ENCODE measurements around the gene CHST11.

CHST11 gene

DNA sequence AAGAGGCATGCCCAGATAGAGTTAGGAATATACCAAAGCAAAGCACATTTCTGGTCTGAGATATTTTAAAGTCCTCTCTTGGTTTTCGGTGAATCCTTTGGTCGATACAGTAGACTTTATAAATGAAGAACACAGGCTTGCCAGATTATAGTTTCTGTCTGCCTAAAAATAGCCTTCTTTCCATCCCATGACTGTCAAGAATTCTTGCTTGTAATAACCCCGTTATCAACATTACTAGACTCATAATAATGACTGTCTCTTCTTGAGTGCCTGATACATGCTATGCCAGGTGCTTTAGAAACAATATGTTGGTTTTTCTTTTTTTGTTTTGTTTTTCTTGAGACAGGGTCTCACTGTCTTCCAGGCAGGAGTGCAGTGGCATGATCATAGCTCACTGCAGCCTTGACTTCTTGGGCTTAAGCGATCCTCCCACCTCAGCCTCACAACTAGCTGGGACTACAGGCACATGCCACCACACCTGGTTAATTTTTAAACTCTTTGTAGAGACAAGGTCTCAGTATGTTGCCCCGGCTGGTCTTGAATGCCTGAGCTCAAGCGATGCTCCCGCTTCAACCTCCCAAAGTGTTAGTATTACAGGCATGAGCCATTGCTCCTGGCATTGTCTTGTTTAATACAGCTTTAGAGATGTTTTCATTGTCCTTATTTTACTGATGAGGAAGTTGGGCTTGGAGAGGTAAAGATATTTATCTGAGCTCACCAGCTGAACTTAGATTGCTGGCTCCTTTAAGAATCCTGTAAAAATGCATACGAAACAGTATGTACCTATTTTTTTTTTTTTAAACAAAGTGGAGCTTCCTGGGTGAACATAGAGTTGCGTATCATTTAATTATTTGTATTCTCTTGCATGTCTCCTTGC lies 30.4 kb downstream of the CHST11 start:
- H3K27me3 Mint-ChIP-seq, result no peaks in the 10 kb centered on the region
- CTCF ChIA-PET, result interaction anchor here (1.5 kb wide), 1 partner anchor 27 kb away, joined by 3 read pairs; no protein-coding TSS in a partner anchor
- H3K4me3 Mint-ChIP-seq, result no peak overlapping the region
- no peak for DNase-seq
- H3K36me3 Mint-ChIP-seq, result peaks cover 53% of the 10 kb centered on the region
- H3K4me1 Mint-ChIP-seq, result peaks cover 91% of the 10 kb centered on the region
- peak overlapping the region; percentile 56 for H3K27ac Mint-ChIP-seq
- no peaks in the 10 kb centered on the region for H3K9me3 Mint-ChIP-seq

- Mint-ChIP-seq H3K27me3 (no peaks in the 10 kb centered on the region), H3K27ac (no peak overlapping the region), H3K4me3 (no peak overlapping the region), H3K9me3 (no peaks in the 10 kb centered on the region), H3K36me3 (peaks cover 52% of the 10 kb centered on the region), H3K4me1 (peaks cover 89% of the 10 kb centered on the region)
- no peak for DNase-seq
- CTCF ChIA-PET, result interaction anchor here (1.5 kb wide), 1 partner anchor 29 kb away, joined by 3 read pairs; no protein-coding TSS in a partner anchor
These were observed 31.6 kb downstream of the CHST11 start for GRCh38 chr12:104488374-104488773.

DNA sequence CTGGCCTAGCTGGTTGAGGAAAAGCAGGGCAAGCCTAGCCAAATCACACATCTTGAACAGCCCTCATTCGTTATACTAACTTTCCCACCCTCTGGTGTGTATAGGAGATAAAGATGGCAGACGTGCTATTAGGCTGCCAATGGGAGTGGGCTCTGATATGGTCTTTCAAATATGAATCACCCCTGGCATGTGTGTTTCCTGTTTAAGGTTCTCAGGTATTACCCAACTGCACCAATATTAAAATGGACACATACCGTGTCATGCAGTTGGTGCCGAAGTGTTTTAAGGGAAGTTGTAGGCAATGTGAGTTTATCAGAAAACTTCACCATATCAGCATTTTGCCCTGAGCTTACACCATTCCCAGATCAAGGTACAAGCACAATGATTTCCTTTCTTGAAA lies 33.4 kb downstream of the CHST11 start:
- DNase-seq, result no peak
- Mint-ChIP-seq H3K4me1 (peaks cover 89% of the 10 kb centered on the region), H3K9me3 (no peaks in the 10 kb centered on the region), H3K27me3 (no peaks in the 10 kb centered on the region), H3K4me3 (no peak overlapping the region), H3K36me3 (peaks cover 48% of the 10 kb centered on the region), H3K27ac (no peak overlapping the region)
- CTCF ChIA-PET, result interaction anchor here (0.9 kb wide), 1 partner anchor 30 kb away, joined by 3 read pairs; no protein-coding TSS in a partner anchor

DNA sequence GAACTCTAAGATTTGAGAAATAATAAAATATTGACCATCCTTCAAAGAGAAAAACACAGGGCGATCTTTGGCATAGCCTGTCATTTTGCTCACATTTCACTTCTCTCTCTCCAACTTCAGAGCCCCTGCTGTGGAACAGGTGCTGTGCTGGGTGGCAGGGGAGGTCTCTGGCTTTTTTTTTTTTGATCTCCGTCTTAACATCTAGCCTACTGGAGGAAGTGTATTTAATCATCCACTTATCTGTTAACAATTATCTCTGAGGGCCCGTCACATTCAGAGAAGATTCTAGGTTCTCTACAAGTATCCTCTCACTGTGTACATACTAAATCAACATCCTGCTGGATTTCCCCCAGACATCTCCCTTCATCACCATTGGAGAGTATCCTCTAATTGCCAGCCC lies 34.1 kb downstream of the CHST11 start:
- Mint-ChIP-seq H3K36me3 (peaks cover 49% of the 10 kb centered on the region), H3K9me3 (no peaks in the 10 kb centered on the region), H3K27ac (no peak overlapping the region), H3K27me3 (no peaks in the 10 kb centered on the region), H3K4me3 (no peak overlapping the region), H3K4me1 (peaks cover 86% of the 10 kb centered on the region)
- CTCF ChIA-PET, result interaction anchor here (0.9 kb wide), 1 partner anchor 31 kb away, joined by 3 read pairs; no protein-coding TSS in a partner anchor
- no peak for DNase-seq

GRCh38 chr12:104493496-104493895 lies 36.7 kb downstream of the CHST11 start:
- Mint-ChIP-seq H3K27ac (peak overlapping the region; percentile 92), H3K36me3 (peaks cover 44% of the 10 kb centered on the region), H3K4me3 (no peak overlapping the region), H3K27me3 (no peaks in the 10 kb centered on the region), H3K4me1 (peaks cover 85% of the 10 kb centered on the region), H3K9me3 (no peaks in the 10 kb centered on the region)
- no peak for DNase-seq
- CTCF ChIA-PET, result no interaction called here

DNA sequence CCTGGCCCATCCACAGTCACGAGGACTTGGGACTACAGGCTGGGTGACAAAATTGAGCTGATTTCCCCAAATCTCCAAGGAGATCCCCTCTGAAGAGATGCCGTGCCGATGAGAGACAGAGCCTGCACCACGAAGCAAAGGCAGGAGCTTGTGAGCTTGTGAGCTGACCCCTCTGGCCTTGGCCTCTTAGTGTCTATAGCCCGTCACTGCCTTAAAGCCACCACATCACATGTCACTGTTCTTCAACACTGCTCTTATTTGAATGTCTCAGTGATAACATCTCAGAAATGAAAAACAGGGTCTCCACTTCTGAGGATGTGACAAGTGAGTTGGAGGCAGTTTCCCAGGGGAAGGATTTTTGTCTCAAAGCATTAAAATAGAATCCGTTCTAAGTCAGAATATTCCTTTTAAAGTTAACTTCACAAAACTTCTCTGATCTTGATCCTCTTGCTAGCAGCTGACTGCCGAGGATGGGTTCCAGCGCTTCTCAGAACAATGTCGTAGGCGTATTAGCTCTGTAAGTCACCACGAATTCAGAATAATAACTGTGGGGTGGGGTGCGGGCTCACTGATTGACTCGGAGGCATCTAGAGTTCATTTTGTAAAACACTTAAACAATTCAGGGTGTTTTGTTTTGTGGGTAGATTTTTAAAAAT lies 37.5 kb downstream of the CHST11 start:
- peak; percentile 63 for DNase-seq
- peak overlapping the region; percentile 92 for H3K27ac Mint-ChIP-seq
- H3K9me3 Mint-ChIP-seq, result no peaks in the 10 kb centered on the region
- peaks cover 89% of the 10 kb centered on the region for H3K4me1 Mint-ChIP-seq
- CTCF ChIA-PET, result interaction anchor here (1.2 to 1.4 kb wide), 4 partner anchors 16 to 113 kb away, joined by 3 to 6 read pairs (median 4); no protein-coding TSS in a partner anchor
- no peaks in the 10 kb centered on the region for H3K27me3 Mint-ChIP-seq
- H3K36me3 Mint-ChIP-seq, result peaks cover 46% of the 10 kb centered on the region
- H3K4me3 Mint-ChIP-seq, result peak overlapping the region; percentile 70

DNA sequence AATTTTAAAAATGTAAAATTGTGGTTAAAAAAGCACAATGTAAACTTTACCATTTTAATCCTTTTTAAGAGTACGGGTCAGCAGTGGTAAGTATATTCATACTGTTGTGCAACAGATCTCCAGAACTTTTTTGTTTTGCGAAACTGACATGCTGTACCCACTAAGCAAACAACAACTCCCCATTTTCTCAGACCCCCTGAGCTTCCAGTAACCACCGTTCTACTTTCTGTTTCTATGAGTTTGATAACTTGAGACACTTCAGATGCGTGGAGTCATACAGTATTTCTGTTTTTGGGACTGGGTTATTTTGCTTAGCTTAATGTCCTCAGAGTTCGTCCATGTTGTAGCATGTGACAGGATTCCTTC lies 38.0 kb downstream of the CHST11 start:
- DNase-seq, result no peak
- H3K4me3 Mint-ChIP-seq, result peak overlapping the region; percentile 70
- peaks cover 43% of the 10 kb centered on the region for H3K36me3 Mint-ChIP-seq
- CTCF ChIA-PET, result interaction anchor here (1.2 to 1.4 kb wide), 4 partner anchors 17 to 113 kb away, joined by 3 to 6 read pairs (median 4); no protein-coding TSS in a partner anchor
- H3K4me1 Mint-ChIP-seq, result peaks cover 91% of the 10 kb centered on the region
- H3K27ac Mint-ChIP-seq, result peak overlapping the region; percentile 92
- no peaks in the 10 kb centered on the region for H3K9me3 Mint-ChIP-seq
- H3K27me3 Mint-ChIP-seq, result no peaks in the 10 kb centered on the region

DNA sequence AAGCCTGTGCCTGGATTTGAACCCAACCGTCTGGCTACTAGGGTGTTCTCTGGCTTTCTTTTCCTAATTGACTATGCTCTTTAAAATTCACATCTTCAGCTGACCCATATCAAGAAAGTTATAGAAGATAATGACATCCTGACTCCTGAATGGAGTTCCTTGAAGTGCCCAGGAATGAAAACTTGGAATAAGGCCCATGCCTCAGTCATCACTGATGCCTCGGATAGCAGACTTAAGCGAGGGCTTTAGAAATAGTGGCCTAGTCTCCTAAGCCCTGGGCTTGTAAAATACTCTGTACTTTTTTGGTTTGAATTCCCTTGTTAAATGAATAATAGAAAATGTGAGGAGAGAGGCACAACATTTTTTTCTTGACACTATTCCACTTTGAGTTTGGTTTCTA lies 39.0 kb downstream of the CHST11 start:
- Mint-ChIP-seq H3K27me3 (no peaks in the 10 kb centered on the region), H3K36me3 (peaks cover 42% of the 10 kb centered on the region), H3K4me1 (peaks cover 91% of the 10 kb centered on the region), H3K9me3 (no peaks in the 10 kb centered on the region), H3K4me3 (no peak overlapping the region), H3K27ac (no peak overlapping the region)
- CTCF ChIA-PET, result no interaction called here
- no peak for DNase-seq

DNA sequence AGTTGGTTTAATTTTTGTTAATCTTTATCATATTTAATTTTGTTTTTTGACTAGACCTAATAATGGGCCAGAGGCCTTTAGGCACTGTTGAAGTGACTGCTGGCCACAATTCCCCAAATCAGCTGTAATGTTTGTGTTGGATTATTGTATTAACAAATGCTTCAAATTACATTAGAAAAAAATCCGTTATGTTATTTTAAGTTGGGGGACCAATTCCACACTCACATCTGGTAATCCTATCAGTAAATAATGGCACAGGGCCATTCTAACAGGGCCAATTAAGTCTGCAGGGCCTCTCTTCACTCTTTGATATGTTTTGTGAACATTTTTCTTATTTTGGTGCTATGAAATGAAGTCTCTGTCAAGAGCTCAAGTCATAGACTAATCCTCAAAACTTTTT lies 39.6 kb downstream of the CHST11 start:
- Mint-ChIP-seq H3K4me3 (no peak overlapping the region), H3K27me3 (no peaks in the 10 kb centered on the region), H3K4me1 (peaks cover 89% of the 10 kb centered on the region), H3K36me3 (peaks cover 39% of the 10 kb centered on the region), H3K27ac (no peak overlapping the region), H3K9me3 (no peaks in the 10 kb centered on the region)
- no peak for DNase-seq
- CTCF ChIA-PET, result no interaction called here

DNA sequence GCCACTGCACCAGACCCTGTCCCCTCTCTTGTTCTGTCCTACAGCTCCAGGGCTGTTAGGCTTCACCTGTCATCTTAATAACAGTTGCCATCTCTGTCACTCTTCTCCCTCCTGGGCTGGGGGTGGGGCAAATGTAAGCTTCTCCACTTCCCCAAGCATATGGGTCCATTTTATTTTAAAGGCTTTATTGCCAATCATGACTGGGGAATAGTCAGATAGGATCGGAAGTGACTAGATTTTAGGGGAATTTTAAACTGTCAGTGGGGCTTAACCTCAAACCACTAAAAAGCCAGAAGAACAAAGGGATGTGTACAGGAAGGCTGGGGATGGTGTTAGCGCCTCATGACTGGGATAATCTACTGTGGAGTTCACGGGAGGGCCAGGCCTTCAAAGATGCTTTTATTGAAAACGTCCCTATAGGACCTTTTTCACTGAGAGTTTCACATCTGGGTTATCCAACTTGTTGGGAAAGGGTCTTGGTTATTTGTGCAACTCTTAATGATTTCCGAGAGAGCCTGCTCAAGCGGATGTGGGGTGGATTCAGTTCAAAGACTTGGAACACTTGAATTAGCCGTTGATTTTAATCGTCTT lies 41.6 kb downstream of the CHST11 start:
- peaks cover 88% of the 10 kb centered on the region for H3K4me1 Mint-ChIP-seq
- CTCF ChIA-PET, result interaction anchor here (0.9 to 1.0 kb wide), 2 partner anchors 38 to 42 kb away, joined by 3 to 6 read pairs; partner anchors contain the start of gene CHST11
- H3K9me3 Mint-ChIP-seq, result no peaks in the 10 kb centered on the region

DNA sequence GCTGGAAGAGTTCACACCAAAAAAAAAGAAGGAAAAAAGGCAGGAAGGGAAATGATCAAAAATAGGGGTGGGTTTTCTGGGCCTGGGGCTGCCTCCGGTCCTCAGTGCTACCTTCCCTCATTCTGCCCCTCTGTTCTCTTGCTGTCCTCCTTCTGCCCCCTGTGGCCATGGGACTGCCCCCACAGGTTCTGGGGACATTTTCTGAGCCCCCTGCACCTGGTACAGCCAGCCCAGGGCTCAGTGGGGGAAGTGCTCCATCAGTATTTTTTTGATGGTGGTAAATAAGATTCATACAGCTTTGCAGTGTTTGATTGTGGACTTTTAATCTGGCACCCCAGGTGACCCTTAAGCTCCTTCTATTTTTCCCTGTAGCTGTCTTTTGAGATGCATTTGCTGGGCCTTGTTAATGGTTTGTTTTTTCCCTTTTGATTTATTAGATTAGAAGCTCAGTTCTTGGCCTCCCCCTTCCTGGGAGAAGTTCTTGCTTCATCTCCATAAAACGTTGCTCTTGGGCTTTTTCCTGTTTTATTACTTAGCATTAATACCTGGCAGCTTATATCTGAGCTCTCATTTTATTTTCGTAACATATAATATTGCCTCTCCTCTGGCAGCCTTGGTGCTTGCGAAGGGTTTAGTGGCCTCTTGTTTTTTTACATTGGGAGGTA lies 43.1 kb downstream of the CHST11 start:
- H3K36me3 Mint-ChIP-seq, result peaks cover 39% of the 10 kb centered on the region

More for the DNA sequence above, 41.6 kb downstream of the CHST11 start:
- H3K36me3 Mint-ChIP-seq, result peaks cover 37% of the 10 kb centered on the region
- H3K4me3 Mint-ChIP-seq, result peak overlapping the region; percentile 22
- H3K27ac Mint-ChIP-seq, result peak overlapping the region; percentile 66
- peak; percentile 60 for DNase-seq
- H3K27me3 Mint-ChIP-seq, result no peaks in the 10 kb centered on the region

DNA sequence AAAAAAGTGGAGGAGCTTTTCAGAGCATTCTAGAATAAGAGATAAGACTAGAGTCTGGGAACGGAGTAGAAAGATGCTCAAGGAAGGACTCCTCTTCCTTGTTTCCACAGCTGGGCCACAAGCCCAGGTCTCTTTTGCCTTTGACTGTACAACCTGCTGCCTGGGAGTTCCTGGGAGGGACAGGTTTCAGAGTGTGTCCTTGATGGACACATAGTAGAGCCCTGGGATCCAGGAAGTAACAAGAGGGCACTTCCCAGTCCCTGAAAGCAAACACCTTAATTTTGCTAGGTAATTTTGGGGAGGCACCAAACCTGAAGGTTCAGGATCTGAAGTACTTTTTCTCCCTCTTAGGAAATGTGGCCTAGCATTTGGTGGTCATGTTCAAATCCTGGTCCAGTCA lies 44.4 kb downstream of the CHST11 start:
- Mint-ChIP-seq H3K4me3 (no peak overlapping the region), H3K4me1 (peaks cover 76% of the 10 kb centered on the region)

More for the DNA sequence above, 43.1 kb downstream of the CHST11 start:
- CTCF ChIA-PET, result interaction anchor here (0.9 to 1.8 kb wide), 4 partner anchors 9 to 44 kb away, joined by 3 to 7 read pairs (median 4); no protein-coding TSS in a partner anchor
- Mint-ChIP-seq H3K27me3 (no peaks in the 10 kb centered on the region), H3K4me1 (peaks cover 86% of the 10 kb centered on the region), H3K4me3 (no peak overlapping the region), H3K27ac (no peak overlapping the region), H3K9me3 (no peaks in the 10 kb centered on the region)
- DNase-seq, result no peak

GRCh38 chr12:104501660-104502059 lies 44.9 kb downstream of the CHST11 start:
- peaks cover 37% of the 10 kb centered on the region for H3K36me3 Mint-ChIP-seq
- no peak for DNase-seq
- no peak overlapping the region for H3K4me3 Mint-ChIP-seq
- no peaks in the 10 kb centered on the region for H3K27me3 Mint-ChIP-seq
- CTCF ChIA-PET, result no interaction called here
- H3K27ac Mint-ChIP-seq, result no peak overlapping the region
- H3K4me1 Mint-ChIP-seq, result peaks cover 76% of the 10 kb centered on the region
- no peaks in the 10 kb centered on the region for H3K9me3 Mint-ChIP-seq

More for the DNA sequence above, 44.4 kb downstream of the CHST11 start:
- H3K9me3 Mint-ChIP-seq, result no peaks in the 10 kb centered on the region
- no peaks in the 10 kb centered on the region for H3K27me3 Mint-ChIP-seq
- DNase-seq, result no peak
- no peak overlapping the region for H3K27ac Mint-ChIP-seq
- peaks cover 32% of the 10 kb centered on the region for H3K36me3 Mint-ChIP-seq
- CTCF ChIA-PET, result interaction anchor here (1.8 kb wide), 1 partner anchor 8 kb away, joined by 7 read pairs; no protein-coding TSS in a partner anchor

Measured in activated naive CD4-positive, alpha-beta T cell treated with anti-CD3 and anti-CD28 coated beads, Interleukin-2, amount 10 ng/mL, durations not matched to agents 7 days and 5 days (primary cell).